ENCODE measurements around the gene MAP2K4.

MAP2K4 gene

DNA sequence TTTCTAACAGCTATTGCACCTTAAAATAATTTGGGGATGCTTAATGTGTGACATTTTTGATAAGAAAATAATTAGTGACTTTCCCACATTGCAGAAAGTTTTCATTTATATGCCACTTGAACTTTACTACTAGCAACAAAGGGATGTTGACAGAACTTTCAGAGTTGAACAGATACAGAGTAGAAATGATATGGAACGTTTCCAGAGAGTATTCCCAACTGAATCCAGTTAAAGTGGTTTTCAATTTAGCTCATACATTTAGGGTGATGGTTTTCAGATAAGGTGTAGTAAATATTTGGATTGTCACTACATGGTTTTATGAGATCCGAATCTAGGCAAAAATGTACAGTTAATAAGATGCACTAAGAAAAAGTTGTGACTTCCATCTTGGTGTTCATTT is 17.3 kb downstream of the MAP2K4 start:
- TF ChIP-seq SIN3A (IDR thresholded peaks at IDR 0.05; ENCODE audit: borderline replicate concordance, insufficient read depth, low read length) (no peak), FOXP2 (optimal IDR thresholded peaks at IDR 0.05; ENCODE audit: borderline replicate concordance, extremely low read depth, extremely low read length, insufficient read depth) (no peak), TAF1 (IDR thresholded peaks at IDR 0.05; ENCODE audit: borderline replicate concordance, insufficient read depth, low read length) (no peak), POLR2AphosphoS5 (IDR thresholded peaks at IDR 0.05; ENCODE audit: low read depth, low read length) (no peak)
- TF ChIP-seq, protein P1, sequence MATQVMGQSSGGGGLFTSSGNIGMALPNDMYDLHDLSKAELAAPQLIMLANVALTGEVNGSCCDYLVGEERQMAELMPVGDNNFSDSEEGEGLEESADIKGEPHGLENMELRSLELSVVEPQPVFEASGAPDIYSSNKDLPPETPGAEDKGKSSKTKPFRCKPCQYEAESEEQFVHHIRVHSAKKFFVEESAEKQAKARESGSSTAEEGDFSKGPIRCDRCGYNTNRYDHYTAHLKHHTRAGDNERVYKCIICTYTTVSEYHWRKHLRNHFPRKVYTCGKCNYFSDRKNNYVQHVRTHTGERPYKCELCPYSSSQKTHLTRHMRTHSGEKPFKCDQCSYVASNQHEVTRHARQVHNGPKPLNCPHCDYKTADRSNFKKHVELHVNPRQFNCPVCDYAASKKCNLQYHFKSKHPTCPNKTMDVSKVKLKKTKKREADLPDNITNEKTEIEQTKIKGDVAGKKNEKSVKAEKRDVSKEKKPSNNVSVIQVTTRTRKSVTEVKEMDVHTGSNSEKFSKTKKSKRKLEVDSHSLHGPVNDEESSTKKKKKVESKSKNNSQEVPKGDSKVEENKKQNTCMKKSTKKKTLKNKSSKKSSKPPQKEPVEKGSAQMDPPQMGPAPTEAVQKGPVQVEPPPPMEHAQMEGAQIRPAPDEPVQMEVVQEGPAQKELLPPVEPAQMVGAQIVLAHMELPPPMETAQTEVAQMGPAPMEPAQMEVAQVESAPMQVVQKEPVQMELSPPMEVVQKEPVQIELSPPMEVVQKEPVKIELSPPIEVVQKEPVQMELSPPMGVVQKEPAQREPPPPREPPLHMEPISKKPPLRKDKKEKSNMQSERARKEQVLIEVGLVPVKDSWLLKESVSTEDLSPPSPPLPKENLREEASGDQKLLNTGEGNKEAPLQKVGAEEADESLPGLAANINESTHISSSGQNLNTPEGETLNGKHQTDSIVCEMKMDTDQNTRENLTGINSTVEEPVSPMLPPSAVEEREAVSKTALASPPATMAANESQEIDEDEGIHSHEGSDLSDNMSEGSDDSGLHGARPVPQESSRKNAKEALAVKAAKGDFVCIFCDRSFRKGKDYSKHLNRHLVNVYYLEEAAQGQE (IDR thresholded peaks at IDR 0.05; ENCODE audit: insufficient read depth in 1 of 2, low read depth in 2 of 2, low read length in 2 of 2): no peak

GRCh38 chr17:12040478-12040877 is 19.8 kb downstream of the MAP2K4 start:
- TF ChIP-seq TAF1 (IDR thresholded peaks at IDR 0.05; ENCODE audit: borderline replicate concordance, insufficient read depth, low read length) (no peak), SIN3A (IDR thresholded peaks at IDR 0.05; ENCODE audit: borderline replicate concordance, insufficient read depth, low read length) (no peak), FOXP2 (optimal IDR thresholded peaks at IDR 0.05; ENCODE audit: borderline replicate concordance, extremely low read depth, extremely low read length, insufficient read depth) (no peak), POLR2AphosphoS5 (IDR thresholded peaks at IDR 0.05; ENCODE audit: low read depth, low read length) (no peak)
- TF ChIP-seq, protein P1 (IDR thresholded peaks at IDR 0.05; ENCODE audit: insufficient read depth in 1 of 2, low read depth in 2 of 2, low read length in 2 of 2): no peak

GRCh38 chr17:12041312-12041711 is 20.6 kb downstream of the MAP2K4 start:
- TF ChIP-seq SIN3A (IDR thresholded peaks at IDR 0.05; ENCODE audit: borderline replicate concordance, insufficient read depth, low read length) (no peak), POLR2AphosphoS5 (IDR thresholded peaks at IDR 0.05; ENCODE audit: low read depth, low read length) (no peak), TAF1 (IDR thresholded peaks at IDR 0.05; ENCODE audit: borderline replicate concordance, insufficient read depth, low read length) (no peak), FOXP2 (optimal IDR thresholded peaks at IDR 0.05; ENCODE audit: borderline replicate concordance, extremely low read depth, extremely low read length, insufficient read depth) (no peak)
- TF ChIP-seq, protein P1 (IDR thresholded peaks at IDR 0.05; ENCODE audit: insufficient read depth in 1 of 2, low read depth in 2 of 2, low read length in 2 of 2): no peak

GRCh38 chr17:12043702-12044101 is 23.0 kb downstream of the MAP2K4 start:
- TF ChIP-seq SIN3A (IDR thresholded peaks at IDR 0.05; ENCODE audit: borderline replicate concordance, insufficient read depth, low read length) (no peak), TAF1 (IDR thresholded peaks at IDR 0.05; ENCODE audit: borderline replicate concordance, insufficient read depth, low read length) (no peak), FOXP2 (optimal IDR thresholded peaks at IDR 0.05; ENCODE audit: borderline replicate concordance, extremely low read depth, extremely low read length, insufficient read depth) (no peak), POLR2AphosphoS5 (IDR thresholded peaks at IDR 0.05; ENCODE audit: low read depth, low read length) (no peak)
- TF ChIP-seq, protein P1 (IDR thresholded peaks at IDR 0.05; ENCODE audit: insufficient read depth in 1 of 2, low read depth in 2 of 2, low read length in 2 of 2): no peak

DNA sequence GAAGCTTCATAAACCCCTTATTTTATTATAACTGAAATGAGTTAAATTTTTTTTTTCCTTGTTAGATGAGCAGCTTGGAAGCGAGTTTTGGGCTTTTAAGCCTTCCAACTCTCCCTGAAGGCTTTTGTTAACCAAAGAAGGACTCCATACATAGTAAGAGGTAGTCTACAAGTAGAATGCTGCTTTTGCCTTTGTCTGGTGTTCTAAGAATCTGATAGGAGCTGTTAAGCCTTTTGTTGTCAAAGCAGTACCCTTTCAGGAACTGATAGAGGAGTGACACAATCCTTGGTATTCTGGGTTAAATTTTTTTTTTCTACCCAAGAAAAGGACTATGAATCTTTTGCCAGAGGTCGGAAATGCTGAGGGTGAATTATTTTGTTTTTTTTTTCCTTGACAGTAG is 26.1 kb downstream of the MAP2K4 start:
- TF ChIP-seq FOXP2 (optimal IDR thresholded peaks at IDR 0.05; ENCODE audit: borderline replicate concordance, extremely low read depth, extremely low read length, insufficient read depth) (no peak), TAF1 (IDR thresholded peaks at IDR 0.05; ENCODE audit: borderline replicate concordance, insufficient read depth, low read length) (no peak), POLR2AphosphoS5 (IDR thresholded peaks at IDR 0.05; ENCODE audit: low read depth, low read length) (no peak), SIN3A (IDR thresholded peaks at IDR 0.05; ENCODE audit: borderline replicate concordance, insufficient read depth, low read length) (no peak)
- TF ChIP-seq, protein P1 (IDR thresholded peaks at IDR 0.05; ENCODE audit: insufficient read depth in 1 of 2, low read depth in 2 of 2, low read length in 2 of 2): no peak
